ENCODE measurements around the gene TMEM221. TPM values are rescaled to one million over a fixed set of nuclear protein-coding genes. Genes with fewer than 3 reads are reported as not detected.

TMEM221 gene
- total and polyA plus RNA-seq, 8 donors: 0.13 to 1.00 (median 0.44) TPM

- DNase-seq: no peak
These were observed 24.6 kb upstream of the TMEM221 start for GRCh38 chr19:17473041-17473440.

GRCh38 chr19:17471410-17472125, 23.1 kb upstream of the TMEM221 start:
- no peak overlapping the region for H3K27ac ChIP-seq
- FAIRE-seq (no peak), ATAC-seq (no peak), DNase-seq (peak in 1 of 6 donors; percentile 32)
- H3K9me3 ChIP-seq: no peaks in the 10 kb centered on the region
- no peak for TF ChIP-seq CTCF (IDR thresholded peaks at IDR 0.05)
- WGBS, 2 donors: 53% methylated on average over 12 of the region's 12 CpGs
- H3K36me3 ChIP-seq: no peaks in the 10 kb centered on the region
- peaks cover 0 to 15% (median 0%) of the 10 kb centered on the region in 3 donors for H3K4me1 ChIP-seq
- no peaks in the 10 kb centered on the region for H3K27me3 ChIP-seq
- intact Hi-C loops (cut with DNase I): no loop called here
- H3K4me3 ChIP-seq: peak overlapping the region in 3 of 4 donors; percentile 3 to 78 (median 77)

More at GRCh38 chr19:17473041-17473440, 24.6 kb upstream of the TMEM221 start:
- no peak for ATAC-seq
- H3K36me3 ChIP-seq: no peaks in the 10 kb centered on the region
- no peak for TF ChIP-seq CTCF (IDR thresholded peaks at IDR 0.05)
- intact Hi-C loops (cut with DNase I): no loop called here
- no peaks in the 10 kb centered on the region for H3K9me3 ChIP-seq
- peaks cover 0 to 15% (median 0%) of the 10 kb centered on the region in 3 donors for H3K4me1 ChIP-seq
- H3K27me3 ChIP-seq: no peaks in the 10 kb centered on the region
- peak overlapping the region in 2 of 4 donors; percentile 23 to 27 for H3K27ac ChIP-seq
- H3K4me3 ChIP-seq: no peak overlapping the region
- no peak for FAIRE-seq
- WGBS, 2 donors: 87 to 90% methylated on average over 9 of the region's 9 CpGs

- peak within 1 kb of the TSS; percentile 70 to 88 (median 78) for H3K4me3 ChIP-seq
- H3K36me3 ChIP-seq: no peaks in the 10 kb centered on the region
- peaks cover 0 to 12% (median 0%) of the 10 kb centered on the region in 3 donors for H3K4me1 ChIP-seq
- no peaks in the 10 kb centered on the region for H3K27me3 ChIP-seq
- intact Hi-C loops (cut with DNase I): no loop called here
- ATAC-seq (peak; percentile 84 to 90 (median 86)), FAIRE-seq (peak; percentile 89), DNase-seq (peak; percentile 95 to 99 (median 98))
- no peak for TF ChIP-seq CTCF (IDR thresholded peaks at IDR 0.05)
- H3K9me3 ChIP-seq: no peaks in the 10 kb centered on the region
- peak within 1 kb of the TSS; percentile 52 to 90 (median 84) for H3K27ac ChIP-seq
- 0% methylated on average over 52 to 67 of the region's 67 CpGs for WGBS, 2 donors
These were observed 21.8 kb upstream of the TMEM221 start, which contains the start of gene SLC27A1 for GRCh38 chr19:17470068-17470841. Gene SLC27A1, plus strand, starts transcription at chr19:17470524. Its CDS starts 17 bp downstream, at chr19:17470541.

GRCh38 chr19:17469481-17470067, 21.1 kb upstream of the TMEM221 start:
- Histone ChIP-seq H3K27me3 (no peaks in the 10 kb centered on the region), H3K36me3 (no peaks in the 10 kb centered on the region), H3K4me1 (peaks cover 0 to 10% (median 0%) of the 10 kb centered on the region in 3 donors), H3K27ac (peak overlapping the region; percentile 47 to 90 (median 84)), H3K9me3 (no peaks in the 10 kb centered on the region), H3K4me3 (peak overlapping the region; percentile 70 to 88 (median 78))
- FAIRE-seq: no peak
- intact Hi-C loops (cut with DNase I): loop anchor here in 1 of 3 donors (5.0 kb wide), 1 partner anchor 122 kb away; no protein-coding TSS in a partner anchor
- peak; percentile 80 to 85 (median 82) for ATAC-seq
- no peak for TF ChIP-seq CTCF (IDR thresholded peaks at IDR 0.05)
- DNase-seq: peak; percentile 94 to 99 (median 98)
- WGBS, 2 donors: 0 to 1% methylated on average over 31 of the region's 31 CpGs

Measured in pancreas (tissue), 10 donors.